Measurements from ENCODE around the gene CYP26B1. TPM values are rescaled to one million over a fixed set of nuclear protein-coding genes. Genes with fewer than 3 reads are reported as not detected.
A peak's percentile ranks its signal among the peaks of the same experiment; 100 is the strongest.

Gene CYP26B1
- total and polyA plus RNA-seq, 9 donors = 1.5 to 13.4 (median 4.5) TPM

DNA sequence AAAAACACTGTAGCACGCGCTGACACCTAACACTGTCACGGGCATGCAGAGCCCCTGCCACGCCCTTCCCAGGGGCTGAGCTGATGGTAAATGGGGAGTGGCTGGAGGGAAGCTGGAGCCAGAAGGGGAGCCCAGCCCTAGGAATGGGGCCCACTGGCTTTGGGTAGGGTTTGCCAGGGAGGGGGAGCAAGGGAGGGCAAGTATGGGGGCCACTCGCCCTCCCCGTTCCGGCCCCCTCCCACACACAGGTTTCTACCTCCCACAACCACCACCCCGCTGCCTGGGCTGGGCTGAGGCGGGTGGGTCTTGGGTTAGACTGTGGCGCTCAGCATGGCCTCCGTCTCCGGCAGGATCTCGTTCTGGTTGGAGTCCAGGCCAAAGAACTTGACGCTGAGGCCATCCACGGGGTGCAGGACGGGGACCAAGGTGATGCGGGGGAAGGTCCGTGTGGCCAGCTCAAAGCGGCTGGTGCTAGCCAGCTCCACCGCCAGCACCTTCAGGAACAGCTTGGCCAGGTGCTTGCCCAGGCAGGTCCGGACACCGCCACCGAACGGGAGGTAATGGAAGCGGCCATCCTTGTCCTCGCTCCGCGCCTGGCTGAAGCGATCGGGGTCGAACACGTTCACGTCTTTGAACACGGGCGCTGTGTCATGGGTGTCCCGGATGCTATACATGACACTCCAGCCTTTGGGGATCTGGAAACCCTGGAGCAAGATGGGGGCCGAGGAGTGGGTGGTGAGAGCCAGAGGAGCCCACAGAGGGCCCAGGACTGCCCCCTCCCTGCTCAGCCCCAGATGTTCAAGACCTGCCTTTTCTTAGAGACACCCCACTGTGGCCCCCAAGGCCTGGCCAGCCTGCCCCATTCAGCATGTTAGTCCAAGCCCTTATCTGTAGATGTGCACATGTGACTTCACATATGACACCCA is 15.5 kb downstream of the CYP26B1 start:
- Histone ChIP-seq H3K4me1 (ENCODE audit: insufficient read depth) (peaks cover 2% of the 10 kb centered on the region), H3K27me3 (no peaks in the 10 kb centered on the region), H3K36me3 (no peaks in the 10 kb centered on the region), H3K4me3 (no peak overlapping the region), H3K27ac (no peak overlapping the region), H3K9me3 (no peaks in the 10 kb centered on the region)
- DNase-seq = no peak
- intact Hi-C loops (cut with DNase I) = no loop called here
- 92 to 95% (median 92%) methylated on average over 37 of the region's 37 CpGs for WGBS, 3 donors
- TF ChIP-seq, protein P1, sequence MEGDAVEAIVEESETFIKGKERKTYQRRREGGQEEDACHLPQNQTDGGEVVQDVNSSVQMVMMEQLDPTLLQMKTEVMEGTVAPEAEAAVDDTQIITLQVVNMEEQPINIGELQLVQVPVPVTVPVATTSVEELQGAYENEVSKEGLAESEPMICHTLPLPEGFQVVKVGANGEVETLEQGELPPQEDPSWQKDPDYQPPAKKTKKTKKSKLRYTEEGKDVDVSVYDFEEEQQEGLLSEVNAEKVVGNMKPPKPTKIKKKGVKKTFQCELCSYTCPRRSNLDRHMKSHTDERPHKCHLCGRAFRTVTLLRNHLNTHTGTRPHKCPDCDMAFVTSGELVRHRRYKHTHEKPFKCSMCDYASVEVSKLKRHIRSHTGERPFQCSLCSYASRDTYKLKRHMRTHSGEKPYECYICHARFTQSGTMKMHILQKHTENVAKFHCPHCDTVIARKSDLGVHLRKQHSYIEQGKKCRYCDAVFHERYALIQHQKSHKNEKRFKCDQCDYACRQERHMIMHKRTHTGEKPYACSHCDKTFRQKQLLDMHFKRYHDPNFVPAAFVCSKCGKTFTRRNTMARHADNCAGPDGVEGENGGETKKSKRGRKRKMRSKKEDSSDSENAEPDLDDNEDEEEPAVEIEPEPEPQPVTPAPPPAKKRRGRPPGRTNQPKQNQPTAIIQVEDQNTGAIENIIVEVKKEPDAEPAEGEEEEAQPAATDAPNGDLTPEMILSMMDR (IDR thresholded peaks at IDR 0.05) = no peak
- TF ChIP-seq EP300 (IDR thresholded peaks at IDR 0.05) (no peak), POLR2A (IDR thresholded peaks at IDR 0.05) (no peak)

GRCh38 chr2:72131371-72131891 is 16.2 kb downstream of the CYP26B1 start:
- TF ChIP-seq EP300 (IDR thresholded peaks at IDR 0.05) = no peak
- TF ChIP-seq POLR2A (IDR thresholded peaks at IDR 0.05) = no peak
- TF ChIP-seq, protein P1 (IDR thresholded peaks at IDR 0.05) = no peak
- Histone ChIP-seq H3K4me1 (ENCODE audit: insufficient read depth) (peaks cover 2% of the 10 kb centered on the region), H3K9me3 (no peaks in the 10 kb centered on the region), H3K27ac (no peak overlapping the region), H3K4me3 (no peak overlapping the region), H3K36me3 (no peaks in the 10 kb centered on the region), H3K27me3 (no peaks in the 10 kb centered on the region)
- WGBS, 3 donors = 88 to 94% (median 93%) methylated on average over 16 of the region's 16 CpGs
- intact Hi-C loops (cut with DNase I) = no loop called here
- DNase-seq = no peak

GRCh38 chr2:72130659-72131360 is 16.9 kb downstream of the CYP26B1 start:
- 29 to 47% (median 30%) methylated on average over 26 of the region's 26 CpGs for WGBS, 3 donors
- peaks cover 2% of the 10 kb centered on the region for H3K4me1 ChIP-seq (ENCODE audit: insufficient read depth)
- intact Hi-C loops (cut with DNase I) = no loop called here

More at GRCh38 chr2:72130659-72131360, 16.9 kb downstream of the CYP26B1 start:
- peak in 1 of 5 donors; percentile 38 for DNase-seq
- H3K36me3 ChIP-seq = no peaks in the 10 kb centered on the region
- TF ChIP-seq, protein P1 (IDR thresholded peaks at IDR 0.05) = no peak
- TF ChIP-seq POLR2A (IDR thresholded peaks at IDR 0.05) (no peak), EP300 (IDR thresholded peaks at IDR 0.05) (no peak)
- no peak overlapping the region for H3K27ac ChIP-seq
- H3K9me3 ChIP-seq = no peaks in the 10 kb centered on the region
- H3K27me3 ChIP-seq = no peaks in the 10 kb centered on the region
- no peak overlapping the region for H3K4me3 ChIP-seq
